K562 (cell line): Measurements from ENCODE around the gene FHIP1B. TPM values are rescaled to one million over a fixed set of nuclear protein-coding genes. Genes with fewer than 3 reads are reported as not detected.

ENCODE experiments used
- CBFB ChIP-seq: sonication (generic); formaldehyde crosslinking; IDR thresholded peaks from 2 replicates; pipeline ENCODE4 v1.4.0; 2020; ENCODE audit warnings: mild to moderate bottlenecking, missing genetic modification reagents
- DACH1 ChIP-seq: fragments of 450-650 bp; IDR thresholded peaks from 2 replicates; pipeline ENCODE4 v1.6.1; 2018; ENCODE audit not compliant: partially characterized antibody
- PHF20 ChIP-seq: fragments of 450-650 bp; IDR thresholded peaks from 2 replicates; pipeline ENCODE4 v1.6.1; 2018; ENCODE audit not compliant: partially characterized antibody
- PTBP1 ChIP-seq: fragments of 200-400 bp; formaldehyde crosslinking; IDR thresholded peaks from 2 replicates; pipeline ENCODE4 v1.6.1; 2017; ENCODE audit warnings: low read depth, low read length
- TFAM ChIP-seq: fragments of 250-450 bp; sonication (Bioruptor Pico); conservative IDR thresholded peaks from 2 replicates; pipeline ENCODE4 v1.5.0; 2021; ENCODE audit warnings: mild to moderate bottlenecking, moderate library complexity
- ZFP1 ChIP-seq: fragments of 450-650 bp; formaldehyde crosslinking; IDR thresholded peaks from 2 replicates; pipeline ENCODE4 v1.4.0; 2020; ENCODE audit warnings: mild to moderate bottlenecking, mixed read lengths
- ZNF212 ChIP-seq: fragments of 450-650 bp; formaldehyde crosslinking; IDR thresholded peaks from 2 replicates; pipeline ENCODE4 v1.4.0; 2020; ENCODE audit warnings: mild to moderate bottlenecking
- ZNF263 ChIP-seq: sonication (generic); formaldehyde crosslinking; IDR thresholded peaks from 2 replicates; pipeline ENCODE4 v1.8.0; 2022; ENCODE audit warnings: mild to moderate bottlenecking, missing genetic modification reagents, borderline replicate concordance
- ZNF347 ChIP-seq: fragments of 450-650 bp; formaldehyde crosslinking; IDR thresholded peaks from 2 replicates; pipeline ENCODE4 v1.4.0; 2020; ENCODE audit warnings: low read depth, mild to moderate bottlenecking, moderate library complexity
- polyA plus RNA-seq, 8 experiments: library from polyadenylated mRNA; depleted of rRNA in 4 of 8; stranded (reverse) in 5 of 8; unstranded in 3 of 8; fragments of >200 nt; fragmentation: Nextera tagmentation in 2 of 8; fragmentation: Illumina TruSeq in 1 of 8; extraction: Ambion mirVana in 2 of 8; extraction: Trizol in 1 of 8; gene quantifications; 2 replicates each; pipeline versions ENCODE4 v1.2.1 to v1.2.3, GENCODE V29; 2011 to 2014; ENCODE audit warnings: inconsistent platforms in 1 of 8, missing spikeins in 1 of 8
- total RNA-seq, 7 experiments: library from RNA; depleted of rRNA in 6 of 7; stranded (reverse); fragments of >200 nt in 6 of 7; fragmentation: Illumina TruSeq in 2 of 7; extraction: Trizol in 2 of 7; gene quantifications; 2 replicates each; pipeline versions ENCODE4 v1.2.1 to v1.2.3, GENCODE V29; 2011 to 2021; ENCODE audit warnings: low replicate concordance in 1 of 7
- TF ChIP-seq, protein P1 (sequence below), 2 experiments: fragments of 450-650 bp in 1 of 2; sonication (generic) in 1 of 2; formaldehyde crosslinking in 1 of 2; IDR thresholded peaks; 2 replicates each; pipeline versions ENCODE4 v1.7.1 to v1.9.0; 2016 to 2022; ENCODE audit warnings: inconsistent platforms in 1 of 2, mild to moderate bottlenecking in 1 of 2, missing genetic modification reagents in 1 of 2
- TF ChIP-seq, protein P2 (sequence below): sonication (generic); formaldehyde crosslinking; IDR thresholded peaks from 2 replicates; pipeline ENCODE4 v1.8.0; 2023; ENCODE audit warnings: mild to moderate bottlenecking, missing genetic modification reagents

FHIP1B gene
- total and polyA plus RNA-seq, 9 of the 15 experiments (the other 6 are each of a cell fraction or from before 2014, with no cell fraction given): 0.94 to 24.7 (median 15.6) TPM

DNA sequence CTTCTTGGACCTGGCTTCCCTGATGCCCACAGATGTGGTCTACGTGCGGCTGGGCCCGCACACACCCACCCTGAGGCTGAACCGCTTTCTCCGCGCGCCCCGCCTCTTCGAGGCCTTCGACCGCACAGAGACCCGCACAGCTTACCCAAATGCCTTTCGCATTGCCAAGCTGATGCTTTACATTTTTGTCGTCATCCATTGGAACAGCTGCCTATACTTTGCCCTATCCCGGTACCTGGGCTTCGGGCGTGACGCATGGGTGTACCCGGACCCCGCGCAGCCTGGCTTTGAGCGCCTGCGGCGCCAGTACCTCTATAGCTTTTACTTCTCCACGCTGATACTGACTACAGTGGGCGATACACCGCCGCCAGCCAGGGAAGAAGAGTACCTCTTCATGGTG is 5.7 kb upstream of the FHIP1B start (continued):
- TF ChIP-seq, protein P1, sequence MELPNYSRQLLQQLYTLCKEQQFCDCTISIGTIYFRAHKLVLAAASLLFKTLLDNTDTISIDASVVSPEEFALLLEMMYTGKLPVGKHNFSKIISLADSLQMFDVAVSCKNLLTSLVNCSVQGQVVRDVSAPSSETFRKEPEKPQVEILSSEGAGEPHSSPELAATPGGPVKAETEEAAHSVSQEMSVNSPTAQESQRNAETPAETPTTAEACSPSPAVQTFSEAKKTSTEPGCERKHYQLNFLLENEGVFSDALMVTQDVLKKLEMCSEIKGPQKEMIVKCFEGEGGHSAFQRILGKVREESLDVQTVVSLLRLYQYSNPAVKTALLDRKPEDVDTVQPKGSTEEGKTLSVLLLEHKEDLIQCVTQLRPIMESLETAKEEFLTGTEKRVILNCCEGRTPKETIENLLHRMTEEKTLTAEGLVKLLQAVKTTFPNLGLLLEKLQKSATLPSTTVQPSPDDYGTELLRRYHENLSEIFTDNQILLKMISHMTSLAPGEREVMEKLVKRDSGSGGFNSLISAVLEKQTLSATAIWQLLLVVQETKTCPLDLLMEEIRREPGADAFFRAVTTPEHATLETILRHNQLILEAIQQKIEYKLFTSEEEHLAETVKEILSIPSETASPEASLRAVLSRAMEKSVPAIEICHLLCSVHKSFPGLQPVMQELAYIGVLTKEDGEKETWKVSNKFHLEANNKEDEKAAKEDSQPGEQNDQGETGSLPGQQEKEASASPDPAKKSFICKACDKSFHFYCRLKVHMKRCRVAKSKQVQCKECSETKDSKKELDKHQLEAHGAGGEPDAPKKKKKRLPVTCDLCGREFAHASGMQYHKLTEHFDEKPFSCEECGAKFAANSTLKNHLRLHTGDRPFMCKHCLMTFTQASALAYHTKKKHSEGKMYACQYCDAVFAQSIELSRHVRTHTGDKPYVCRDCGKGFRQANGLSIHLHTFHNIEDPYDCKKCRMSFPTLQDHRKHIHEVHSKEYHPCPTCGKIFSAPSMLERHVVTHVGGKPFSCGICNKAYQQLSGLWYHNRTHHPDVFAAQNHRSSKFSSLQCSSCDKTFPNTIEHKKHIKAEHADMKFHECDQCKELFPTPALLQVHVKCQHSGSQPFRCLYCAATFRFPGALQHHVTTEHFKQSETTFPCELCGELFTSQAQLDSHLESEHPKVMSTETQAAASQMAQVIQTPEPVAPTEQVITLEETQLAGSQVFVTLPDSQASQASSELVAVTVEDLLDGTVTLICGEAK (IDR thresholded peaks at IDR 0.05): no peak
- TF ChIP-seq, protein P1 (CRISPR knock-in tag; IDR thresholded peaks at IDR 0.05): no peak
- TF ChIP-seq CBFB (no peak), ZNF212 (no peak), ZNF263 (CRISPR knock-in tag) (no peak), TFAM (no peak), ZNF347 (CRISPR knock-in tag) (no peak), PTBP1 (no peak), PHF20 (no peak), ZFP1 (CRISPR knock-in tag) (no peak), DACH1 (no peak)
- TF ChIP-seq, protein P2, sequence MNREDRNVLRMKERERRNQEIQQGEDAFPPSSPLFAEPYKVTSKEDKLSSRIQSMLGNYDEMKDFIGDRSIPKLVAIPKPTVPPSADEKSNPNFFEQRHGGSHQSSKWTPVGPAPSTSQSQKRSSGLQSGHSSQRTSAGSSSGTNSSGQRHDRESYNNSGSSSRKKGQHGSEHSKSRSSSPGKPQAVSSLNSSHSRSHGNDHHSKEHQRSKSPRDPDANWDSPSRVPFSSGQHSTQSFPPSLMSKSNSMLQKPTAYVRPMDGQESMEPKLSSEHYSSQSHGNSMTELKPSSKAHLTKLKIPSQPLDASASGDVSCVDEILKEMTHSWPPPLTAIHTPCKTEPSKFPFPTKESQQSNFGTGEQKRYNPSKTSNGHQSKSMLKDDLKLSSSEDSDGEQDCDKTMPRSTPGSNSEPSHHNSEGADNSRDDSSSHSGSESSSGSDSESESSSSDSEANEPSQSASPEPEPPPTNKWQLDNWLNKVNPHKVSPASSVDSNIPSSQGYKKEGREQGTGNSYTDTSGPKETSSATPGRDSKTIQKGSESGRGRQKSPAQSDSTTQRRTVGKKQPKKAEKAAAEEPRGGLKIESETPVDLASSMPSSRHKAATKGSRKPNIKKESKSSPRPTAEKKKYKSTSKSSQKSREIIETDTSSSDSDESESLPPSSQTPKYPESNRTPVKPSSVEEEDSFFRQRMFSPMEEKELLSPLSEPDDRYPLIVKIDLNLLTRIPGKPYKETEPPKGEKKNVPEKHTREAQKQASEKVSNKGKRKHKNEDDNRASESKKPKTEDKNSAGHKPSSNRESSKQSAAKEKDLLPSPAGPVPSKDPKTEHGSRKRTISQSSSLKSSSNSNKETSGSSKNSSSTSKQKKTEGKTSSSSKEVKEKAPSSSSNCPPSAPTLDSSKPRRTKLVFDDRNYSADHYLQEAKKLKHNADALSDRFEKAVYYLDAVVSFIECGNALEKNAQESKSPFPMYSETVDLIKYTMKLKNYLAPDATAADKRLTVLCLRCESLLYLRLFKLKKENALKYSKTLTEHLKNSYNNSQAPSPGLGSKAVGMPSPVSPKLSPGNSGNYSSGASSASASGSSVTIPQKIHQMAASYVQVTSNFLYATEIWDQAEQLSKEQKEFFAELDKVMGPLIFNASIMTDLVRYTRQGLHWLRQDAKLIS (CRISPR knock-in tag): no peak
